Measurements from ENCODE around the gene MAGEA11.
A peak's percentile ranks its signal among the peaks of the same experiment; 100 is the strongest.

Gene MAGEA11

DNA sequence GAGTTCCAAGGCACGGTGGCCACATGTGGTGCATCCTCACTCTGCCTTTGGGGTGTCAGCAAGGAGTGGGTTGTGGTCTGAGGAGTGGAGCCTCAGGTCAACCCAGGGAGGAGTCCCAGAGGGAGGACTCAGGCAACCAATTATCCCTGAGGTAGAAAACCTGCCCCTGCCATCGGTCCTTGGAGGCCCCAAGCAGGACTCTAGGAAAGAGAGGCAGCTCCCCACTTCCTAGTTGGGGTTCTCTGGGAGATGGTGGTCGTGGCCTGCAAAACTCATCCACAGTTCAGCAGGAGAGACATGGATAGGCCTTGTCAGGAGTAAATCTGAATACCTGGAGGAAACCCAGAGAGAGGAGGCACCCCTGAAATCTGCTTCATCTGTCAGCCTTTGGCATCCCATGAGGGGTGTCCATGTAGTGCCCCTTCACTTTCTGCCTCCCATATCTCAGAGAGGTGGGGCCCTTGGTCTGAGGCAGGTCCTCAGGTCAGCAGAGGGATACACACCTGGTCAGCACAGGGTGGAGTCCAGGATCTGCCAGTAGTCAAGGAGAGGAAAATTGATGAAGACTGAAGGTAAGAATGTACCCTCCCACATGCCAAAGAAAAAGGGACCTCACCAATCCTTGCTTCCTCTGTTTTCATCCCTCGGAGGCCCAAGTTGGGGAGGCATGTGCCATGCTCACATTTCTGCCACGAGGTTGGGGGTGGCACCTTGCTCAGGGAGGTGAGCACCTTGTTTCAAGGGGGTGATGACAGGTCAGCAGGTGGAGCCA is 1.6 kb downstream of the MAGEA11 start:
- no peak overlapping the region for H3K4me3 ChIP-seq (ENCODE audit: low read length in 2 of 2)
- H2BK12ac ChIP-seq (ENCODE audit: low read length): no peak overlapping the region
- H4K8ac ChIP-seq (ENCODE audit: low read depth, low read length): no peak overlapping the region
- H3K4me1 ChIP-seq (ENCODE audit: control insufficient read depth in 2 of 2, insufficient read depth in 1 of 2, low read depth in 1 of 2, low read length in 2 of 2): no peaks in the 10 kb centered on the region
- no peak overlapping the region for H2AK5ac ChIP-seq (ENCODE audit: low read depth, low read length)
- H3K27ac ChIP-seq (replicated peaks; ENCODE audit: low read length): no peak overlapping the region
- H3K36me3 ChIP-seq (replicated peaks in 1 of 2; ENCODE audit: control insufficient read depth in 2 of 2, insufficient read depth in 2 of 2, low read length in 2 of 2): no peaks in the 10 kb centered on the region
- H3K4me2 ChIP-seq (ENCODE audit: insufficient read depth, low read length, poor library complexity, severe bottlenecking): no peak overlapping the region
- H3K79me1 ChIP-seq (ENCODE audit: low read depth, low read length): no peaks in the 10 kb centered on the region
- no peak overlapping the region for H3K4ac ChIP-seq (ENCODE audit: low read length)
- no peak overlapping the region for H3K18ac ChIP-seq (ENCODE audit: low read length)
- H2BK120ac ChIP-seq (ENCODE audit: low read depth, low read length): no peak overlapping the region
- peaks cover 0 to 2% (median 0%) of the 10 kb centered on the region in 3 experiments for H3K27me3 ChIP-seq (ENCODE audit: control insufficient read depth in 3 of 3, insufficient read depth in 3 of 3, low read depth in 1 of 3, low read length in 3 of 3)
- no peak overlapping the region for H2BK15ac ChIP-seq (ENCODE audit: low read length)
- H3K14ac ChIP-seq (ENCODE audit: low read length): no peak overlapping the region
- DNase-seq (ENCODE audit: low spot score): no peak
- H4K91ac ChIP-seq (ENCODE audit: low read depth, low read length, poor library complexity): no peak overlapping the region
- no peaks in the 10 kb centered on the region for H3K9me3 ChIP-seq (replicated peaks in 1 of 2; ENCODE audit: control insufficient read depth in 2 of 2, insufficient read depth in 1 of 2, low read depth in 1 of 2, low read length in 2 of 2)
- H2BK5ac ChIP-seq (ENCODE audit: low read length): no peak overlapping the region
- no peak overlapping the region for H2AFZ ChIP-seq (ENCODE audit: low read length)
- H3K9ac ChIP-seq (ENCODE audit: low read depth, low read length, poor library complexity): no peak overlapping the region
- no CpG with 5 or more reads among the region's 5 CpGs for WGBS, 2 donors (ENCODE audit: extremely low coverage in 2 of 2, insufficient read length in 2 of 2, insufficient replicate concordance in 1 of 2)
- no peak overlapping the region for H3K23ac ChIP-seq (ENCODE audit: low read depth, low read length, poor library complexity)

DNA sequence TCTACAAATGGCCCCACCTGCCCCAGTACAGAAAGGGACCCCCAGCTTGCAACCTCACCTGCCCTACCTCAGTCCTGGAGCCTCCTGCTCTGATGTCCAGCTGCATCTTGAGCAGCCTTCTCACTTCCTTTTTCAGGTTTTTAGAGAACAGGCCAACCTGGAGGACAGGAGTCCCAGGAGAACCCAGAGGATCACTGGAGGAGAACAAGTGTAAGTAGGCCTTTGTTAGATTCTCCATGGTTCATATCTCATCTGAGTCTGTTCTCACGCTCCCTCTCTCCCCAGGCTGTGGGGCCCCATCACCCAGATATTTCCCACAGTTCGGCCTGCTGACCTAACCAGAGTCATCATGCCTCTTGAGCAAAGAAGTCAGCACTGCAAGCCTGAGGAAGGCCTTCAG is 3.6 kb downstream of the MAGEA11 start:
- no peak overlapping the region for H3K27ac ChIP-seq (replicated peaks; ENCODE audit: low read length)
- H2BK120ac ChIP-seq (ENCODE audit: low read depth, low read length): no peak overlapping the region
- no peak overlapping the region for H2BK12ac ChIP-seq (ENCODE audit: low read length)
- peaks cover 0 to 8% (median 0%) of the 10 kb centered on the region in 3 experiments for H3K27me3 ChIP-seq (ENCODE audit: control insufficient read depth in 3 of 3, insufficient read depth in 3 of 3, low read depth in 1 of 3, low read length in 3 of 3)
- no CpG with 5 or more reads among the region's 2 CpGs for WGBS, 2 donors (ENCODE audit: extremely low coverage in 2 of 2, insufficient read length in 2 of 2, insufficient replicate concordance in 1 of 2)
- H3K4me1 ChIP-seq (ENCODE audit: control insufficient read depth in 2 of 2, insufficient read depth in 1 of 2, low read depth in 1 of 2, low read length in 2 of 2): no peaks in the 10 kb centered on the region
- no peak overlapping the region for H2BK15ac ChIP-seq (ENCODE audit: low read length)
- H4K91ac ChIP-seq (ENCODE audit: low read depth, low read length, poor library complexity): no peak overlapping the region
- no peak overlapping the region for H4K8ac ChIP-seq (ENCODE audit: low read depth, low read length)
- no peak overlapping the region for H3K4me2 ChIP-seq (ENCODE audit: insufficient read depth, low read length, poor library complexity, severe bottlenecking)
- H3K9ac ChIP-seq (ENCODE audit: low read depth, low read length, poor library complexity): no peak overlapping the region
- no peak overlapping the region for H2AK5ac ChIP-seq (ENCODE audit: low read depth, low read length)
- H3K4ac ChIP-seq (ENCODE audit: low read length): no peak overlapping the region
- H3K4me3 ChIP-seq (ENCODE audit: low read length in 2 of 2): no peak overlapping the region
- H3K14ac ChIP-seq (ENCODE audit: low read length): no peak overlapping the region
- H3K9me3 ChIP-seq (replicated peaks in 1 of 2; ENCODE audit: control insufficient read depth in 2 of 2, insufficient read depth in 1 of 2, low read depth in 1 of 2, low read length in 2 of 2): no peaks in the 10 kb centered on the region
- H3K79me1 ChIP-seq (ENCODE audit: low read depth, low read length): no peaks in the 10 kb centered on the region
- no peak for DNase-seq (ENCODE audit: low spot score)
- no peaks in the 10 kb centered on the region for H3K36me3 ChIP-seq (replicated peaks in 1 of 2; ENCODE audit: control insufficient read depth in 2 of 2, insufficient read depth in 2 of 2, low read length in 2 of 2)
- H3K18ac ChIP-seq (ENCODE audit: low read length): no peak overlapping the region
- H2BK5ac ChIP-seq (ENCODE audit: low read length): no peak overlapping the region
- no peak overlapping the region for H3K23ac ChIP-seq (ENCODE audit: low read depth, low read length, poor library complexity)
- H2AFZ ChIP-seq (ENCODE audit: low read length): no peak overlapping the region

DNA sequence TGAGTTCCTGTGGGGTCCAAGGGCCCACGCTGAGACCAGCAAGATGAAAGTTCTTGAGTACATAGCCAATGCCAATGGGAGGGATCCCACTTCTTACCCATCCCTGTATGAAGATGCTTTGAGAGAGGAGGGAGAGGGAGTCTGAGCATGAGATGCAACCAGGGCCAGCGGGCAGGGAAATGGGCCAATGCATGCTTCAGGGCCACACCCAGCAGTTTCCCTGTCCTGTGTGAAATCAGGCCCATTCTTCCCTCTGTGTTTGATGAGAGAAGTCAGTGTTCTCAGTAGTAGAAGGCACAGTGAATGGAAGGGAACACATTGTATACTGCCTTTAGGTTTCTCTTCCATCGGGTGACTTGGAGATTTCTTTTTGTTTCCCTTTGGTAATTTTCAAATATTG is 4.8 kb downstream of the MAGEA11 start:
- Histone ChIP-seq H3K4me1 (ENCODE audit: control insufficient read depth in 2 of 2, insufficient read depth in 1 of 2, low read depth in 1 of 2, low read length in 2 of 2) (no peaks in the 10 kb centered on the region), H2BK120ac (ENCODE audit: low read depth, low read length) (no peak overlapping the region), H3K4ac (ENCODE audit: low read length) (no peak overlapping the region), H4K8ac (ENCODE audit: low read depth, low read length) (no peak overlapping the region), H3K9me3 (replicated peaks in 1 of 2; ENCODE audit: control insufficient read depth in 2 of 2, insufficient read depth in 1 of 2, low read depth in 1 of 2, low read length in 2 of 2) (no peaks in the 10 kb centered on the region), H3K27ac (replicated peaks; ENCODE audit: low read length) (no peak overlapping the region), H3K14ac (ENCODE audit: low read length) (no peak overlapping the region), H2AFZ (ENCODE audit: low read length) (no peak overlapping the region), H3K4me2 (ENCODE audit: insufficient read depth, low read length, poor library complexity, severe bottlenecking) (no peak overlapping the region), H2BK5ac (ENCODE audit: low read length) (no peak overlapping the region), H2AK5ac (ENCODE audit: low read depth, low read length) (no peak overlapping the region), H3K27me3 (ENCODE audit: control insufficient read depth in 3 of 3, insufficient read depth in 3 of 3, low read depth in 1 of 3, low read length in 3 of 3) (peaks cover 0 to 18% (median 0%) of the 10 kb centered on the region in 3 experiments), H3K36me3 (replicated peaks in 1 of 2; ENCODE audit: control insufficient read depth in 2 of 2, insufficient read depth in 2 of 2, low read length in 2 of 2) (no peaks in the 10 kb centered on the region), H2BK15ac (ENCODE audit: low read length) (no peak overlapping the region), H3K4me3 (ENCODE audit: low read length in 2 of 2) (no peak overlapping the region), H3K18ac (ENCODE audit: low read length) (no peak overlapping the region), H2BK12ac (ENCODE audit: low read length) (no peak overlapping the region), H3K9ac (ENCODE audit: low read depth, low read length, poor library complexity) (no peak overlapping the region), H4K91ac (ENCODE audit: low read depth, low read length, poor library complexity) (no peak overlapping the region), H3K23ac (ENCODE audit: low read depth, low read length, poor library complexity) (no peak overlapping the region), H3K79me1 (ENCODE audit: low read depth, low read length) (no peaks in the 10 kb centered on the region)
- no CpG with 5 or more reads among the region's 3 CpGs for WGBS, 2 donors (ENCODE audit: extremely low coverage in 2 of 2, insufficient read length in 2 of 2, insufficient replicate concordance in 1 of 2)
- DNase-seq (ENCODE audit: low spot score): no peak

GRCh38 chrX:149717803-149718202 is 5.9 kb downstream of the MAGEA11 start:
- no peak overlapping the region for H3K9ac ChIP-seq (ENCODE audit: low read depth, low read length, poor library complexity)
- no peaks in the 10 kb centered on the region for H3K79me1 ChIP-seq (ENCODE audit: low read depth, low read length)
- H2BK5ac ChIP-seq (ENCODE audit: low read length): no peak overlapping the region
- no peak overlapping the region for H3K4me3 ChIP-seq (ENCODE audit: low read length in 2 of 2)
- peaks cover 0 to 19% (median 0%) of the 10 kb centered on the region in 3 experiments for H3K27me3 ChIP-seq (ENCODE audit: control insufficient read depth in 3 of 3, insufficient read depth in 3 of 3, low read depth in 1 of 3, low read length in 3 of 3)
- no peak overlapping the region for H3K23ac ChIP-seq (ENCODE audit: low read depth, low read length, poor library complexity)
- no peaks in the 10 kb centered on the region for H3K4me1 ChIP-seq (ENCODE audit: control insufficient read depth in 2 of 2, insufficient read depth in 1 of 2, low read depth in 1 of 2, low read length in 2 of 2)
- H3K36me3 ChIP-seq (replicated peaks in 1 of 2; ENCODE audit: control insufficient read depth in 2 of 2, insufficient read depth in 2 of 2, low read length in 2 of 2): no peaks in the 10 kb centered on the region
- H3K27ac ChIP-seq (replicated peaks; ENCODE audit: low read length): no peak overlapping the region
- no peaks in the 10 kb centered on the region for H3K9me3 ChIP-seq (replicated peaks in 1 of 2; ENCODE audit: control insufficient read depth in 2 of 2, insufficient read depth in 1 of 2, low read depth in 1 of 2, low read length in 2 of 2)
- DNase-seq (ENCODE audit: low spot score): no peak
- H3K18ac ChIP-seq (ENCODE audit: low read length): no peak overlapping the region
- no peak overlapping the region for H3K4ac ChIP-seq (ENCODE audit: low read length)
- WGBS, 2 donors (ENCODE audit: extremely low coverage in 2 of 2, insufficient read length in 2 of 2, insufficient replicate concordance in 1 of 2): no CpG with 5 or more reads among the region's 5 CpGs
- H2AK5ac ChIP-seq (ENCODE audit: low read depth, low read length): no peak overlapping the region
- H3K14ac ChIP-seq (ENCODE audit: low read length): no peak overlapping the region
- no peak overlapping the region for H2BK15ac ChIP-seq (ENCODE audit: low read length)
- no peak overlapping the region for H3K4me2 ChIP-seq (ENCODE audit: insufficient read depth, low read length, poor library complexity, severe bottlenecking)
- no peak overlapping the region for H4K91ac ChIP-seq (ENCODE audit: low read depth, low read length, poor library complexity)
- no peak overlapping the region for H2AFZ ChIP-seq (ENCODE audit: low read length)
- H2BK120ac ChIP-seq (ENCODE audit: low read depth, low read length): no peak overlapping the region
- H4K8ac ChIP-seq (ENCODE audit: low read depth, low read length): peak overlapping the region; percentile 43
- no peak overlapping the region for H2BK12ac ChIP-seq (ENCODE audit: low read length)

Measured in neuronal stem cell (in vitro differentiated cells).